ENCODE measurements around the gene FBXO24.
A peak's percentile ranks its signal among the peaks of the same experiment; 100 is the strongest.

Gene FBXO24

GRCh38 chr7:100566018-100566531 is 20.1 kb upstream of the FBXO24 start:
- Mint-ChIP-seq H3K4me1 (peaks cover 42% of the 10 kb centered on the region), H3K4me3 (no peak overlapping the region), H3K9me3 (no peaks in the 10 kb centered on the region), H3K27ac (peak overlapping the region; percentile 86), H3K36me3 (peaks cover 77% of the 10 kb centered on the region)
- no peak for ATAC-seq
- no peak for DNase-seq (ENCODE audit: low spot score in 2 of 2)

- H3K4me3 Mint-ChIP-seq, result no peak overlapping the region
- DNase-seq (ENCODE audit: low spot score in 2 of 2), result no peak
- H3K27ac Mint-ChIP-seq, result peak overlapping the region; percentile 86
- H3K4me1 Mint-ChIP-seq, result peaks cover 47% of the 10 kb centered on the region
- no peak for ATAC-seq
- H3K36me3 Mint-ChIP-seq, result peaks cover 73% of the 10 kb centered on the region
- H3K9me3 Mint-ChIP-seq, result no peaks in the 10 kb centered on the region
Observed at GRCh38 chr7:100567031-100567730, 18.9 kb upstream of the FBXO24 start.

GRCh38 chr7:100567751-100568175 is 18.4 kb upstream of the FBXO24 start:
- ATAC-seq, result no peak
- Mint-ChIP-seq H3K9me3 (no peaks in the 10 kb centered on the region), H3K36me3 (peaks cover 73% of the 10 kb centered on the region), H3K27ac (peak overlapping the region; percentile 86), H3K4me3 (no peak overlapping the region), H3K4me1 (peaks cover 48% of the 10 kb centered on the region)
- DNase-seq (ENCODE audit: low spot score in 2 of 2), result no peak

- Mint-ChIP-seq H3K4me1 (peaks cover 48% of the 10 kb centered on the region), H3K27ac (peak overlapping the region; percentile 86), H3K36me3 (peaks cover 73% of the 10 kb centered on the region), H3K4me3 (no peak overlapping the region), H3K9me3 (no peaks in the 10 kb centered on the region)
- ATAC-seq, result no peak
- no peak for DNase-seq (ENCODE audit: low spot score in 2 of 2)
Observed at GRCh38 chr7:100568176-100568895, 17.8 kb upstream of the FBXO24 start.

GRCh38 chr7:100568896-100569844 is 17.0 kb upstream of the FBXO24 start:
- Mint-ChIP-seq H3K36me3 (peaks cover 65% of the 10 kb centered on the region), H3K9me3 (no peaks in the 10 kb centered on the region), H3K4me3 (peak overlapping the region; percentile 55), H3K27ac (peak overlapping the region; percentile 86), H3K4me1 (peaks cover 42% of the 10 kb centered on the region)
- ATAC-seq, result peak; percentile 50
- peak in 1 of 2 donors; percentile 79 for DNase-seq (ENCODE audit: low spot score in 2 of 2)

- no peak for ATAC-seq
- Mint-ChIP-seq H3K4me1 (peaks cover 40% of the 10 kb centered on the region), H3K9me3 (no peaks in the 10 kb centered on the region), H3K27ac (peak overlapping the region; percentile 86), H3K36me3 (peaks cover 46% of the 10 kb centered on the region), H3K4me3 (peak overlapping the region; percentile 55)
- DNase-seq (ENCODE audit: low spot score in 2 of 2), result no peak
Observed at GRCh38 chr7:100570954-100571828, 14.9 kb upstream of the FBXO24 start.

GRCh38 chr7:100571829-100572116 is 14.4 kb upstream of the FBXO24 start:
- H3K4me1 Mint-ChIP-seq, result peaks cover 35% of the 10 kb centered on the region
- peaks cover 46% of the 10 kb centered on the region for H3K36me3 Mint-ChIP-seq
- H3K27ac Mint-ChIP-seq, result peak overlapping the region; percentile 85
- no peak overlapping the region for H3K4me3 Mint-ChIP-seq
- no peak for ATAC-seq
- H3K9me3 Mint-ChIP-seq, result no peaks in the 10 kb centered on the region
- DNase-seq (ENCODE audit: low spot score in 2 of 2), result no peak

GRCh38 chr7:100572281-100572948 is 13.7 kb upstream of the FBXO24 start:
- Mint-ChIP-seq H3K36me3 (peaks cover 46% of the 10 kb centered on the region), H3K27ac (peak overlapping the region; percentile 85), H3K9me3 (no peaks in the 10 kb centered on the region), H3K4me1 (peaks cover 28% of the 10 kb centered on the region), H3K4me3 (no peak overlapping the region)
- DNase-seq (ENCODE audit: low spot score in 2 of 2), result no peak
- ATAC-seq, result no peak

GRCh38 chr7:100572949-100573675 is 13.0 kb upstream of the FBXO24 start:
- Mint-ChIP-seq H3K9me3 (no peaks in the 10 kb centered on the region), H3K27ac (peak overlapping the region; percentile 85)
- ATAC-seq, result no peak

GRCh38 chr7:100573691-100574361 is 12.3 kb upstream of the FBXO24 start, which contains the start of gene SAP25:
Gene SAP25, minus strand, starts transcription at chr7:100573900. Its CDS starts 158 bp downstream, at chr7:100573742.
- Mint-ChIP-seq H3K9me3 (no peaks in the 10 kb centered on the region), H3K36me3 (peaks cover 39% of the 10 kb centered on the region), H3K4me1 (peaks cover 14% of the 10 kb centered on the region), H3K4me3 (no peak within 1 kb of the TSS), H3K27ac (peak within 1 kb of the TSS; percentile 85)
- ATAC-seq, result no peak
- no peak for DNase-seq (ENCODE audit: low spot score in 2 of 2)

More at GRCh38 chr7:100572949-100573675, 13.0 kb upstream of the FBXO24 start:
- peaks cover 42% of the 10 kb centered on the region for H3K36me3 Mint-ChIP-seq
- H3K4me1 Mint-ChIP-seq, result peaks cover 22% of the 10 kb centered on the region
- H3K4me3 Mint-ChIP-seq, result no peak overlapping the region
- no peak for DNase-seq (ENCODE audit: low spot score in 2 of 2)

- H3K4me3 Mint-ChIP-seq, result no peak overlapping the region
- no peak for DNase-seq (ENCODE audit: low spot score in 2 of 2)
- no peak for ATAC-seq
- H3K9me3 Mint-ChIP-seq, result no peaks in the 10 kb centered on the region
- no peak overlapping the region for H3K27ac Mint-ChIP-seq
- H3K4me1 Mint-ChIP-seq, result peaks cover 7% of the 10 kb centered on the region
- H3K36me3 Mint-ChIP-seq, result peaks cover 32% of the 10 kb centered on the region
Observed at GRCh38 chr7:100574362-100575205, 11.5 kb upstream of the FBXO24 start.

- H3K36me3 Mint-ChIP-seq, result peaks cover 27% of the 10 kb centered on the region
- peak overlapping the region; percentile 69 for H3K27ac Mint-ChIP-seq
- no peaks in the 10 kb centered on the region for H3K9me3 Mint-ChIP-seq
- no peak overlapping the region for H3K4me3 Mint-ChIP-seq
- DNase-seq (ENCODE audit: low spot score in 2 of 2), result no peak
- peaks cover 6% of the 10 kb centered on the region for H3K4me1 Mint-ChIP-seq
- no peak for ATAC-seq
Observed at GRCh38 chr7:100575206-100575631, 10.9 kb upstream of the FBXO24 start.
